Measurements from ENCODE around the gene LCE3D.
"Not testable (repeated sequence)": the region's sequence is repeated elsewhere in the genome, so short reads cannot be mapped to it uniquely, and the experiment has no call there.

Gene LCE3D

DNA sequence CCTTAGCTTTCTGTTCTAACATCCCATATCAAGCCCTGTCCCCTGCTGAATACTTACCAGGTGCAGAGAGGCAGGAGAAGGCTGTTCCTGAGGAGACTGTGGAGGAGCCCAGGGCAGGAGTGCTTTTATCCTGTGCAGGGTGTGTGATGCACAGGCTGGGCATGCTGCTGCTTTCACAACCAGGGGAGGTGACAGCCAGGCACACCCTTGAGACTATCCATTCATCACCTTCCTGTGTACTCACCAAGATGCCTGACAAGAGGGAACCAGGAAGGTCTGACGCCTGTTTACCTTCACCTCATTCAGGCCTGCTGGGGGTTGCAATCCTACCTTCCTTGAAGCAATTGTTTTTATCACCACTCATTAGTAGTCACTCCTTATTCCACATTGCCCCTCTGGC lies 13.6 kb downstream of the LCE3D start, which contains the start of gene LCE3E:
Gene LCE3E, minus strand, starts transcription at position 100 of the 400 bp plus-strand sequence. CDS start 572 bp downstream, outside the sequence.
- Histone ChIP-seq H3K36me3 (ENCODE audit: control insufficient read depth, insufficient read depth, low read length) (no peaks in the 10 kb centered on the region), H3K27me3 (ENCODE audit: control insufficient read depth, insufficient read depth, low read length) (no peaks in the 10 kb centered on the region), H3K4me1 (ENCODE audit: control insufficient read depth, insufficient read depth, low read length) (no peaks in the 10 kb centered on the region), H3K4me3 (ENCODE audit: low read depth, low read length) (no peak within 1 kb of the TSS), H3K9me3 (ENCODE audit: control insufficient read depth, insufficient read depth, low read length) (peaks cover 7% of the 10 kb centered on the region), H3K9ac (ENCODE audit: low read depth, low read length) (no peak within 1 kb of the TSS)

DNA sequence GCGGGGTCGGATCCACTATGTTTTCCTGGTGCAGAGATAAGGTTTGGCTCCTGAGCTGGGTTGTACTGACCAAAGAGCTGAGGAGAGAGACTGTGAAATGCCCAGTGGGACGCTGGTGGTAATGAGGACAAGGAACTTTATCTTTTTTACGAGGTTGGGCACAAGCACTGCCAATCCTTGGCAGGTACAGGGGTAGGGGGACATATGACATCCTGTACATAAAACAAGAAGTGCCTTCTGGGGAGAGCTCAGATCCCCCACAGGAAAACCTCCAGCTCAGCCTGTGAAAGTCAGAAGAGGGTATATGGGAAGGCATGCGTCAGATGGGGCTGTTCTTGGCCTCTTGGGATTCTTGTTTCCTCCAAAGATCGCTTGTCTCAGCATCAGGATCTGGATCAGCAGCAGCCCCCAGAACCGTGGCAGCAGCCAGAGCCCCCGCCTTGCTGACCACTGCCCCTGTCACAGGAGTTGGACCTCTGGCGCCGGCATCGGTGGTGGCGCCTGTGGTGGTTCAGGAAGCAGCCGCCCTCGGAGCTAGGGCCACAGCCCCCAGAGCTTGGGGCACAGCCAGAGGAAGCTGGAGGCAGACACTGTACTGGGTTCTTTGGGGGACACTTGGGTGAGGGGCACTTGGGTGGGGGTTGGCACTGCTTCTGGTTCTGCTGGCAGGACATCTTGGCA lies 14.6 kb downstream of the LCE3D start:
- no peaks in the 10 kb centered on the region for H3K27me3 ChIP-seq (ENCODE audit: control insufficient read depth, insufficient read depth, low read length)
- H3K9ac ChIP-seq (ENCODE audit: low read depth, low read length), result no peak overlapping the region
- H3K4me1 ChIP-seq (ENCODE audit: control insufficient read depth, insufficient read depth, low read length), result no peaks in the 10 kb centered on the region
- peaks cover 13% of the 10 kb centered on the region for H3K9me3 ChIP-seq (ENCODE audit: control insufficient read depth, insufficient read depth, low read length)
- H3K4me3 ChIP-seq (ENCODE audit: low read depth, low read length), result no peak overlapping the region
- no peaks in the 10 kb centered on the region for H3K36me3 ChIP-seq (ENCODE audit: control insufficient read depth, insufficient read depth, low read length)

DNA sequence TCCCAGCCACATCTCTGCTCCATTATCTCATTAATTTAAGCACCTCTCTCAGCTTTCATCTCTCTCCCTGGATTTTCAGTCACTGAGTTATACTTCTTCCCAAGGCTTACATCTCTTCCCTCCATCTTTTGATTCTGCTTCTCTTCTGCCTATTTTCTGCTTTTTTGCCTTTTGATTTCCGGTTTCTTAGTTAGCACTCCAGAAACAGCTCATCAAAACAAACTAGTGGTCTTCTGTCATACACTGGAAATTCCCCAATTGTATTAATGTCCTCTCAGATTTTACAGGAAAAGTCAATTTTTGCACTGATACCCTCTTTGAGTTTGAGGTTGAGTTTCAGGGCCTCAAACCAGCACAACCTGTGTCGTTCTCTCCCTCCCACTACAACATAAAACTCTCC lies 15.2 kb downstream of the LCE3D start:
- no peaks in the 10 kb centered on the region for H3K36me3 ChIP-seq (ENCODE audit: control insufficient read depth, insufficient read depth, low read length)
- H3K9me3 ChIP-seq (ENCODE audit: control insufficient read depth, insufficient read depth, low read length), result peaks cover 13% of the 10 kb centered on the region
- no peak overlapping the region for H3K9ac ChIP-seq (ENCODE audit: low read depth, low read length)
- no peaks in the 10 kb centered on the region for H3K4me1 ChIP-seq (ENCODE audit: control insufficient read depth, insufficient read depth, low read length)
- no peaks in the 10 kb centered on the region for H3K27me3 ChIP-seq (ENCODE audit: control insufficient read depth, insufficient read depth, low read length)
- no peak overlapping the region for H3K4me3 ChIP-seq (ENCODE audit: low read depth, low read length)

DNA sequence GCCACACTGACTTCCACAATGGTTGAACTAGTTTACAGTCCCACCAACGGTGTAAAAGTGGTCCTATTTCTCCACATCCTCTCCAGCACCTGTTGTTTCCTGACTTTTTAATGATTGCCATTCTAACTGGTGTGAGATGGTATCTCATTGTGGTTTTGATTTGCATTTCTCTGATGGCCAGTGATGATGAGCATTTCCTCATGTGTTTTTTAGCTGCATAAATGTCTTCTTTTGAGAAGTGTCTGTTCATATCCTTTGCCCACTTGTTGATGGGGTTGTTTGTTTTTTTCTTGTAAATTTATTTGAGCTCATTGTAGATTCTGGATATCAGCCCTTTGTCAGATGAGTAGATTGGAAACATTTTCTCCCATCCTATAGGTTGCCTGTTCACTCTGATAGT lies 32.0 kb downstream of the LCE3D start:
- not testable (repeated sequence) for H3K9ac ChIP-seq (ENCODE audit: low read depth, low read length); H3K4me1 ChIP-seq (ENCODE audit: control insufficient read depth, insufficient read depth, low read length); H3K36me3 ChIP-seq (ENCODE audit: control insufficient read depth, insufficient read depth, low read length); H3K9me3 ChIP-seq (ENCODE audit: control insufficient read depth, insufficient read depth, low read length); H3K4me3 ChIP-seq (ENCODE audit: low read depth, low read length); H3K27me3 ChIP-seq (ENCODE audit: control insufficient read depth, insufficient read depth, low read length)

DNA sequence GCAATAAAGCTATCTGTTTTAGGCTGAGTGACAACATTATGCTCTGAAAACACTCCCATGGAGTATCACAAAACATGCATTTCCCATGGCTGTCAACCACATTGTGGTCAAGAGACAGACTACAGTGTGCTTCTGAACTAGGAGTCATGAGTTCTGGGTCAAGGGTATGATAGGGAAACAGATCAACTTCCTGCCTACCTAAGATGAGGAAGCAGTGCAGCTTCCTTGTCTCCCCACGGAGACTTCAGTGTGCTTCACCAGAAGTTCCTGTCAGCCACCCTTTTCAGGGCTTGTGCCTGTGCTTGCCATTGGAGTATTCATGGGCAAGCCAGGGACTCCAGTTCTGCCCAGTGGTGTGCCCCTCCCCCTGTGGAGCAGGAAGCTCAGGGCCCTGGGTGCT lies 33.6 kb downstream of the LCE3D start:
- Histone ChIP-seq H3K9me3 (ENCODE audit: control insufficient read depth, insufficient read depth, low read length) (peaks cover 1% of the 10 kb centered on the region), H3K36me3 (ENCODE audit: control insufficient read depth, insufficient read depth, low read length) (no peaks in the 10 kb centered on the region), H3K4me3 (ENCODE audit: low read depth, low read length) (no peak overlapping the region), H3K9ac (ENCODE audit: low read depth, low read length) (no peak overlapping the region), H3K27me3 (ENCODE audit: control insufficient read depth, insufficient read depth, low read length) (no peaks in the 10 kb centered on the region), H3K4me1 (ENCODE audit: control insufficient read depth, insufficient read depth, low read length) (no peaks in the 10 kb centered on the region)

DNA sequence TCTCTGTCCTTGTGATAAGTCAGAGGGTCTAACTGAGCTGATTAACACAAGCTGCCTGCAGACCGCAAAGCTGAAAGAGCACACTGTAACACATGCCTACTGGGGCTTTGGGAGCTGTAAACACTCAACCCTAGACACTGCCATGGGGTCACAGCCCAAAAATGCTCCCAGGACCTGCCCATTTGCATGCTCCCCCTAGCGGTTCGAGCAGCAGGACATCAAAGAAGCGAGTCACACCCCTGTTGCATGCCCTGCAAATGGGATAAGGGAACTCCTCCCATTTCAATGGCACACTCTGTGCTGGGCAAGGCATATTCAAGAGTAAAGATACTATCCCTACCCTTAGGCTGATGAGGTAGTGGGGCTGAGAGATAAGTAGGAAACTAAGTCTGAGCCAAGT lies 36.5 kb downstream of the LCE3D start:
- Histone ChIP-seq H3K27me3 (ENCODE audit: control insufficient read depth, insufficient read depth, low read length) (no peaks in the 10 kb centered on the region), H3K4me1 (ENCODE audit: control insufficient read depth, insufficient read depth, low read length) (no peaks in the 10 kb centered on the region), H3K9me3 (ENCODE audit: control insufficient read depth, insufficient read depth, low read length) (peaks cover 8% of the 10 kb centered on the region), H3K36me3 (ENCODE audit: control insufficient read depth, insufficient read depth, low read length) (no peaks in the 10 kb centered on the region), H3K9ac (ENCODE audit: low read depth, low read length) (no peak overlapping the region), H3K4me3 (ENCODE audit: low read depth, low read length) (no peak overlapping the region)

DNA sequence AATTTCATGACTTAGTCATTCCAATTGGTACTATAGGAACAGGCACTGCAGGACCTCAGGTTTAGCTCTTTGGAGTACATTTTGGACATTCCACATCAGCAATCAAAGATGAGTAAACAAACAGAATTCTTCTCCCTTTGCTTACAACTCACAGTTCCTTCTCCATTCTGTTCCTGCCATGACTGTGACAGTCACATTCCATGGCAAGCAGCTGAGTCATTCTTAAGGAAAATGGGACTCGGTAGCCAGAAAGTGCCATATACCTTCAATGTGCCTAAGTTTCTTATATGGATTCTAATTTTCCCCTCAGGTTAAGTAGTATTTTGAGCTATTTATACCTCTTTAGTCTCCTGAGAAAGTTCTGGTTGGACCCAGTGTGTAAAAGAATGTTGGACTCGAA lies 40.4 kb downstream of the LCE3D start:
- Histone ChIP-seq H3K9me3 (ENCODE audit: control insufficient read depth, insufficient read depth, low read length) (peaks cover 22% of the 10 kb centered on the region), H3K9ac (ENCODE audit: low read depth, low read length) (no peak overlapping the region), H3K36me3 (ENCODE audit: control insufficient read depth, insufficient read depth, low read length) (no peaks in the 10 kb centered on the region), H3K27me3 (ENCODE audit: control insufficient read depth, insufficient read depth, low read length) (no peaks in the 10 kb centered on the region), H3K4me1 (ENCODE audit: control insufficient read depth, insufficient read depth, low read length) (no peaks in the 10 kb centered on the region), H3K4me3 (ENCODE audit: low read depth, low read length) (no peak overlapping the region)

DNA sequence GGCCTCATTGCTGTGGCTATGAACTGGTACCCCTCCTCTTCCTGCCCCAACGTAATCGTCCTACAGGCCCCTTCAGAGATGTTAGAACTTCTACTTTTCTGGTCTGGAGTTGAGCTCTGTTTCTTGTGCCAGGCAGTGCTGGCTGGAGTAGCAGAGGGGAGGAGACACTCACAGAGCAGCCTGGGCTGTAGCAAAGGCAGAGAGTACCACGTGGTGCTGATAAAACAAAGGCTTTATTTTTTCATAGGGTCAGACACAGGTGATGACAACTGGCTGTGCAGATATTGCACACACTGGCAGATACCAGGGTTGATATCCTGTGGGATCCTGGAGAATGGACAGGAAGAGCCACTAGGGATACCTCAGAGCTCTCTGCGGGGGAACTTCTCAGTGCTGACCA lies 42.8 kb downstream of the LCE3D start:
- H3K9ac ChIP-seq (ENCODE audit: low read depth, low read length), result no peak overlapping the region
- no peak overlapping the region for H3K4me3 ChIP-seq (ENCODE audit: low read depth, low read length)
- peaks cover 22% of the 10 kb centered on the region for H3K9me3 ChIP-seq (ENCODE audit: control insufficient read depth, insufficient read depth, low read length)
- H3K27me3 ChIP-seq (ENCODE audit: control insufficient read depth, insufficient read depth, low read length), result no peaks in the 10 kb centered on the region
- H3K36me3 ChIP-seq (ENCODE audit: control insufficient read depth, insufficient read depth, low read length), result no peaks in the 10 kb centered on the region
- no peaks in the 10 kb centered on the region for H3K4me1 ChIP-seq (ENCODE audit: control insufficient read depth, insufficient read depth, low read length)

DNA sequence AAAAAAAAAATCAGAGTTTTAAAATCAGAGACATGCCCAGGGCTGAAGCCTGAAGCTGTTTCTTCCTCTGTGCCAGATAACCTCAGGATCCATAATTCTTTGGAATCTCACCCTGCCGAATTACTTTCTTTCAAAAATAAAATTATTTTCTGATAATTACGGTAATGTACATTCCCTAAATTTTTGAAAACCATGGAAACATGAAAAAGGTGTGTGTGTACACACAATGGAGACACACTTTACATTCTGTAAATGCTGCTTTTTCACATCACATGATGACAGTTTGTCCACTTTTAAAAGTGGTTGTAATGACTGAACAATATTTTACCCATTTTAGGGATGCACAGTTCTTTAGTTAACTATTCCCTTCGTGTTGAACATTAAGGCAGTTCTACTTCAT lies 44.5 kb downstream of the LCE3D start:
- Histone ChIP-seq H3K9ac (ENCODE audit: low read depth, low read length) (no peak overlapping the region), H3K4me1 (ENCODE audit: control insufficient read depth, insufficient read depth, low read length) (no peaks in the 10 kb centered on the region), H3K4me3 (ENCODE audit: low read depth, low read length) (no peak overlapping the region), H3K9me3 (ENCODE audit: control insufficient read depth, insufficient read depth, low read length) (peaks cover 21% of the 10 kb centered on the region), H3K27me3 (ENCODE audit: control insufficient read depth, insufficient read depth, low read length) (no peaks in the 10 kb centered on the region), H3K36me3 (ENCODE audit: control insufficient read depth, insufficient read depth, low read length) (no peaks in the 10 kb centered on the region)

DNA sequence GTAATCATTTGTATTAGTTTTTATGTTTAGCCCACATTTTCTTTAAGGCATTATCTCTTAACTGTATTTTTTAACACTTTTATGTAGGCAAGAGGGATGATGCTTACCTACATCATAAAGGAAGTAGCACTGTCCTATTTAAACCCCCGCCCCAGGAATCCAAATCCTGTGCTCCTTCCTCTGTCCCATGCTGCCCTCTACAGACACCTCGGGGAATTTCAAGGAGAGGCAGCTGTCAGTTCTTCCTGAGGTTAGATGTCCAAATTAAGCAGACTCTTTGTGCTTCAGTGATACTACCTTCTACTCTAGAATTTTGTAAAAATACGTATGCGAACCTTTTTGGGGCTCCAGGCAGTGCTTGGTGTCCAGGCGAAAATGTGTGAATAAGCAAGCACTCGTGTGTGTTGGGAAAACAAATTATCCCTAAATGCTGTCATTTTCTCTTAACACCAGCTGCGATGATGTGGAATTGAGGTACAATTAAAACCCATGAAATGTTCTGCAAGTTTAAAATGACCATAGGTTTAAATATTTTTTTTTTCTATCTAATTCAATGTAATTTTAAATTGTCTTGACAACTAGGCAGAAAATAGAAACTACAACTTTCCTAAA lies 46.9 kb downstream of the LCE3D start:
- H3K9me3 ChIP-seq (ENCODE audit: control insufficient read depth, insufficient read depth, low read length), result peaks cover 19% of the 10 kb centered on the region
- H3K4me3 ChIP-seq (ENCODE audit: low read depth, low read length), result no peak overlapping the region
- H3K4me1 ChIP-seq (ENCODE audit: control insufficient read depth, insufficient read depth, low read length), result no peaks in the 10 kb centered on the region
- H3K27me3 ChIP-seq (ENCODE audit: control insufficient read depth, insufficient read depth, low read length), result no peaks in the 10 kb centered on the region
- no peaks in the 10 kb centered on the region for H3K36me3 ChIP-seq (ENCODE audit: control insufficient read depth, insufficient read depth, low read length)
- no peak overlapping the region for H3K9ac ChIP-seq (ENCODE audit: low read depth, low read length)
